Measurements from ENCODE around the gene OR10J5. TPM values are rescaled to one million over a fixed set of nuclear protein-coding genes. Genes with fewer than 3 reads are reported as not detected.
"Not testable (repeated sequence)": the region's sequence is repeated elsewhere in the genome, so short reads cannot be mapped to it uniquely, and the experiment has no call there.

Gene OR10J5
- not detected for total RNA-seq

- no peak for DNase-seq
Observed at GRCh38 chr1:159535907-159536306, at the start of gene OR10J5. Gene OR10J5 (minus strand): TSS chr1:159536007. CDS start chr1:159536007, 0 bp downstream.

GRCh38 chr1:159584536-159584935 lies 48.7 kb upstream of the OR10J5 start:
- DNase-seq = no peak

GRCh38 chr1:159581422-159581821 lies 45.6 kb upstream of the OR10J5 start:
- DNase-seq = no peak

- no peak for DNase-seq
Observed at GRCh38 chr1:159580340-159580739, 44.5 kb upstream of the OR10J5 start.

- DNase-seq = no peak
Observed at GRCh38 chr1:159577446-159577845, 41.6 kb upstream of the OR10J5 start.

- DNase-seq = no peak
Observed at GRCh38 chr1:159562680-159563079, 26.9 kb upstream of the OR10J5 start.

GRCh38 chr1:159561497-159561896 lies 25.7 kb upstream of the OR10J5 start:
- DNase-seq = no peak

GRCh38 chr1:159560599-159560998 lies 24.8 kb upstream of the OR10J5 start:
- DNase-seq = no peak

- no peak for DNase-seq
Observed at GRCh38 chr1:159556931-159557369, 21.1 kb upstream of the OR10J5 start.

GRCh38 chr1:159554696-159555095 lies 18.9 kb upstream of the OR10J5 start:
- DNase-seq = no peak

GRCh38 chr1:159554261-159554660 lies 18.5 kb upstream of the OR10J5 start:
- DNase-seq = no peak

GRCh38 chr1:159548126-159548525 lies 12.3 kb upstream of the OR10J5 start:
- no peak for DNase-seq

- no peak for DNase-seq
Observed at GRCh38 chr1:159532922-159533321, 2.9 kb downstream of the OR10J5 start.

GRCh38 chr1:159524792-159525191 lies 11.0 kb downstream of the OR10J5 start:
- DNase-seq = not testable (repeated sequence)

GRCh38 chr1:159510229-159510541 lies 25.6 kb downstream of the OR10J5 start:
- DNase-seq = no peak

GRCh38 chr1:159509440-159510228 lies 26.2 kb downstream of the OR10J5 start:
- no peak for DNase-seq

- DNase-seq = no peak
Observed at GRCh38 chr1:159508951-159509350, 26.9 kb downstream of the OR10J5 start.

GRCh38 chr1:159505676-159506075 lies 30.1 kb downstream of the OR10J5 start:
- DNase-seq = no peak

- no peak for DNase-seq
Observed at GRCh38 chr1:159501082-159501481, 34.7 kb downstream of the OR10J5 start.

GRCh38 chr1:159494513-159495210 lies 41.1 kb downstream of the OR10J5 start:
- not testable (repeated sequence) for DNase-seq

- DNase-seq = no peak
Observed at GRCh38 chr1:159493354-159493753, 42.5 kb downstream of the OR10J5 start.

GRCh38 chr1:159492575-159493323 lies 43.1 kb downstream of the OR10J5 start:
- no peak for DNase-seq

Measured in effector CD4-positive, alpha-beta T cell (primary cell).